Stimulated activated CD8-positive, alpha-beta memory T cell treated with anti-CD3 and anti-CD28 coated beads, Interleukin-2, amount 100 ng/mL, for 48 hours (primary cell): ENCODE data around the gene CHEK2.
"Not testable (repeated sequence)": the region's sequence is repeated elsewhere in the genome, so short reads cannot be mapped to it uniquely, and the experiment has no call there.

Source experiments
- DNase-seq, 2 donors: peaks; one replicate each; pipeline ENCODE4 v3.0.0-alpha.2; 2020; ENCODE audit warnings: low read depth in 2 of 2

CHEK2 gene

GRCh38 chr22:28741200-28741784, 328 bp downstream of the CHEK2 start:
- no peak for DNase-seq

DNA sequence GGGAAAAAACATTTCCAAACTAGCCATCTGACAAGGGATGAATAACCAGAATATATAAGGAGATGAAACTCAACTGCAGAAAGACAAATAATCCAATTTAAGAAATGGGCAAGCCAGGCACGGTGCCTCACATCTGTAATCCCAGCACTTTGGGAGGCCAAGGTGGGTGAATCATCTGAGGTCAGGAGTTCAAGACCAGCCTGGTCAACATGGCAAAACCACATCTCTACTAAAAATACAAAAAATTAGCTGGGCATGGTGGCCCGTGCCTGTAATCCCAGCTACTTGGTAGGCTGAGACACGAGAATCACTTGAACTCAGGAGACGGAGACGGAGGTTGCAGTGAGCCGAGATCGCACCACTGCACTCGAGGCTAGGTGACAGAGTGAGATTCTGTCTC, 2.7 kb downstream of the CHEK2 start:
- DNase-seq: not testable (repeated sequence)

DNA sequence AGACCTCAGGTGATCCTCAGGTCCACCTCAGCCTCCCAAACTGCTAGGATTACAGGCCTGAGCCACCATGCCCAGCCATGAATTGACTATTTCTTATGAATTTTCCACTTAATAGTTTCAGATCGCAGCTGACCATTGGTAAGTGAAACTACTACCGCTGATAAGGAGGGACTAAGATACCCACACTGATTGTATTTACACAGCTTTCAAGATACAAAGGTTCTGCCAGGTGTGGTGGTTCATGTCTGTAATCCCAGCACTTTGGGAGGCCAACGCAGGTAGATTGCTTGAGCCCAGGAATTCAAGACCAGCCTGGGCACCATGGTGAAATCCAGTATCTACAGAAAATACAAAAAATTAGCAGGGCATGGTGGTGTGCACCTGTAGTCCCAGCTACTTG, 3.9 kb downstream of the CHEK2 start:
- DNase-seq: no peak

GRCh38 chr22:28736301-28737155, 5.1 kb downstream of the CHEK2 start:
- DNase-seq: no peak

DNA sequence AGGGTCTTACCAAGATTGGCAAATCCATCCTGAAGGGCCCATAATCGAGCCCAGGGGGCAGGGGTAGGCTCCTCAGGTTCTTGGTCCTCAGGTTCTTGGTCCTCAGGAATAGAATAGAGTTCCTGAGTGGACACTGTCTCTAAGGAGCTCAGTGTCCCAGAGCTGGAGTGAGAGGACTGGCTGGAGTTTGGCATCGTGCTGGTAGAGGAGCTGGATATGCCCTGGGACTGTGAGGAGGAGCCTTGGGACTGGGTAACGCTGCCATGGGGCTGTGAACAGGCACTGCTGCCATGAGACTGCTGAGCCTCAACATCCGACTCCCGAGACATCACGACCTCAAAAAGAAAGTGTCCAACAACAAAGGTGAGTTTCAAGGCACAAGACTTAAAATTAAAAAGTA, 7.2 kb downstream of the CHEK2 start:
- no peak for DNase-seq

DNA sequence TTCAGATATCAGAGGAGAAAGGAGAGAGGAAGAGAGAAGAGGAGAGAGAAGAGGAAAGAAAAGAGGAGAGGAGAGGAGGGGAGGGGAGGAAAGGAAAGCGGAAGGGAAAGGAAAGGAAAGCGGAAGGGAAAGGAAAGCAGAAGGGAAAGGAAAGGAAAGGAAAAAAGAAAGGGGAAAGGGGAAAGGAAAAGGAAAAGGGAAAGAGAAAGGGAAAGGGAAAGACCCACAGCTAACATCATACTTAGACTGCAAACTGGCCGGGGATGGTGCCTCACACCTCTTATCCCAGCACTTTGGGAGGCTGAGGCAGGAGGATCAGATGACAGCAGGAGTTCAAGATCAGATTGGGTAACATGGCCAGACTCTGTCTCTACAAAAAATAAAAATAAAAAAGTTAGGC, 11.4 kb downstream of the CHEK2 start:
- no peak for DNase-seq

- no peak for DNase-seq
Observed at GRCh38 chr22:28728621-28729313, 12.9 kb downstream of the CHEK2 start.

DNA sequence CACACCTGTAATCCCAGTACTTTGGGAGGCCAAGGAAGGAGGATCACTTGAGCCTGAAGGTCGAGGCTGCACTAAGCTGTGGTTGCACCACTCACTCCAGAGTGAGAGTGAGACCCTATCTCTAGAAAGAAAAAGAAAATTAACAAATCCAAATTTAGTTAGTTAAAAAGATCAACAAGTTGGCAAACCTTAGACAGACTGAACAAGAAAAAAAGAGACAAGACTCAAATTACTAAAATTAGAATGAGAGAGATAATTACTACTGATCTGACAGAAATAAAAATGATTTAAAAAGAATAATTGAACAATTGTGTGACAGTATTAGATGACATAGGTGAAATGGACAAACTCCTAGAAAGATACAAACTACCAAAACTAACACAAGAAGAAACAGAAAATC, 13.6 kb downstream of the CHEK2 start:
- no peak for DNase-seq

- DNase-seq: no peak
Observed at GRCh38 chr22:28718044-28718443, 23.6 kb downstream of the CHEK2 start.

DNA sequence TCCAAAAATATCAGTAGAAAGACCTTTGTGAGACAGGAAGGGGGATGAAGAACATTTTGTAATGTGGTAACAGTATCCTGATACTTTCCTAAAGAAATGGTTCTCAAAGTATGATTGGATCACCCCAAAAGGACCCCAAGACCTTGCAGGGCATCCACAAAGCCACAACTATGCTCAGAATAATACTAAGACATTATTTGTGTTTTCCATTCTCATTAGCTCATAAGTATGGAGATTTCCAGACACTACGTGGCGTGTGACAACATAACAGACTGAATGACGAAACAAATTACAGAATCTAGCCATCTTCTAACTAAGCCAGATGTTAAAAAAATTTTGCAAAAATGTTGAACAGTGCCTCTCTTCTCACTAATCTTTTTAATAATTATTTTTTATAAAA, 24.9 kb downstream of the CHEK2 start:
- DNase-seq: no peak

DNA sequence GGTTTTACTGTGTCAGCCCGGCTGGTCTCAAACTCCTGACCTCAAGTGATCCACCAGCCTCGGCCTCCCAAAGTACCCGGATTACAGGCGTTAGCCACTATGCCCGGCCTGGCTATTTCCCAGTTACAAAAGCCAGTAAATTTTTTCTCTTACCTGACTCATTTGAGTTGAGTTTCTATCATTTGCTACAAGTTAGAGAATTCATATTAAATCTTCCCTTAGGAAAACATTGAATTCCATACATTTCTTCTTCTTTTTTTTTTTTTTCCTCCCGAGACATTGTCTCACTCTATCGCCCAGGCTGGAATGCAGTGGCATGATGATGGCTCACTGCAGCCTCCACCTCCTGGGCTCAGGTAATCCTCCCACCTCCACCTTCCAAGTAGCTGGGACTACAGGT, 26.0 kb downstream of the CHEK2 start:
- DNase-seq: no peak

DNA sequence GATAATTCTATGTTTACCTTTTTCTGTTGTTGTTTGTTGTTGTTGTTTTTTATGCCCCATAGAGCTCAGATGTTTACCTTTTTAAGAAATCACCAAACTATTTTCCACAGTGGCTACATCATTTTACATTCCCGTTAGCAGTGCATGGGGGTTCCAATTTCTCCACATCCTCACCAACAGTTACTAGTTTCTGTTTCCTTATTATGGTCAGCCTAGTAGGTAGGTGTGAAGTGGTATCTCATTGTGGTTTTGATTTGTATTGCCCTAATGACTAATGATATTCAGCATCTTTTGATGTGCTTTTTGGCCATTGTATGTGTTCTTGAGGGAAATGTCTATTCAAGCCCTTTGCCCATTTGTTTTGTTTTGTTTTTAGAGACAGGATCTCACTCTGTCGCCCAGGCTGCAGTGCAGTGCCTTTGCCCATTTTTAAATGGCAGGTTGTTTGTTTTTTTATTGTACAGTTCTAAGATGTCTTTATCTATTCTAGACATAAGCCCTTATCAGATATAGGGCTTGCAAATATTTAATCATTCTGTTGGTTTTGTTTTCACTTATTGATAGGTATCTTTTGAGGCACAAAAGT, 27.5 kb downstream of the CHEK2 start:
- DNase-seq: no peak

GRCh38 chr22:28711820-28712777, 29.5 kb downstream of the CHEK2 start:
- no peak for DNase-seq

DNA sequence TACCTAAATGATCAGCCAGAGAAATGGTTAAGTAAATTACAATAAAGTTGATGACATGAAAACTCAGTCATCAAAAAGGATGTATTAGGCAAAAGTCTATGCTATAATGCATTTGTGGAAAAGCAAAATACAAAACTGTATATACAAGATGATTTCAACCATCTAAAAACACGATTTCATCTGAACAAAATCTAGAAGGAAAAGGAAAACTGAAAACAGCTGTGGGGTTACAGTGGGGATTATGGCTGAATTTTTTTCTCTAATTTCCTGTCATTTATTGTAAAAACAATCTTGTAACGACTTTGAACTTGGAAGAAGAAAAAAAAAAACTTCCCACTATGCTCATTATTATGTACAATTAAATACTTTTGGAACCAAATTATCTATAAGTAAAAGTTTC, 30.3 kb downstream of the CHEK2 start:
- DNase-seq: no peak

- no peak for DNase-seq
Observed at GRCh38 chr22:28710576-28711191, 30.9 kb downstream of the CHEK2 start.

- DNase-seq: no peak
Observed at GRCh38 chr22:28710107-28710506, 31.5 kb downstream of the CHEK2 start.

GRCh38 chr22:28706845-28707244, 34.8 kb downstream of the CHEK2 start:
- no peak for DNase-seq

DNA sequence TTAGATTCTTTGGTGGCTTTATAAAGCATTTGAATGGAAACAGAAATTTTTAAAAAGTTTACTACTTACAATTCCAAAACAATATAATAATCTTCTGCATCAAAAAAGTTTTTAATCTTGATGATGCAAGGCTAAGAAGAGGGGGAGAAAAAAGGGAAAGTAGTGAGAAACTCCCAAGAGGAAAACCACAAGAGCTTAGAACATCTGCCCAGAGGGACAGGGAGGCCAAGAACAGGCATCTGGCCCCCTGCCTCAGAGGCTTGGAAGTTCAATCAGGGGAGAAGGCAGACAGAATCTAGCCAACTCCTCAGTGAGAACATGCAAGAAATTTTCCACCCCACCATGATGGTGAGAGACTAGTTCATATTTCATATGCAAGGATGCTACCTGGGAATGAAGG, 38.2 kb downstream of the CHEK2 start:
- DNase-seq: no peak

- DNase-seq: no peak
Observed at GRCh38 chr22:28702891-28703290, 38.7 kb downstream of the CHEK2 start.

GRCh38 chr22:28693041-28693760, 48.4 kb downstream of the CHEK2 start:
- not testable (repeated sequence) for DNase-seq
